Fibroblast of the aortic adventitia (primary cell): ENCODE data around the gene EEFSEC. TPM values are rescaled to one million over a fixed set of nuclear protein-coding genes. Genes with fewer than 3 reads are reported as not detected.

Source experiments
- DNase-seq: peaks from one replicate; pipeline ENCODE4 v3.0.0-alpha.2; 2010; ENCODE audit warnings: low read depth
- H3K4me3 ChIP-seq: 2 replicates; pipeline ENCODE4 v1.5.1; 2011; ENCODE audit warnings: low read depth, mild to moderate bottlenecking, control low read depth, low read length, moderate library complexity
- CTCF ChIP-seq: IDR thresholded peaks from 2 replicates; pipeline ENCODE4 v1.5.1; 2011; ENCODE audit warnings: mild to moderate bottlenecking, low read length, control low read depth, inconsistent platforms; ENCODE audit not compliant: insufficient read depth
- total RNA-seq: library from RNA; depleted of rRNA; stranded (reverse); fragments of >200 nt; gene quantifications from 2 replicates; pipeline ENCODE4 v1.2.3, GENCODE V29; 2012; ENCODE audit warnings: low replicate concordance

The EEFSEC gene
- total RNA-seq, 1 donor, result 8.1 TPM

GRCh38 chr3:128419311-128419710 is 266.0 kb downstream of the EEFSEC start:
- TF ChIP-seq CTCF, result no peak
- no peak for DNase-seq
- H3K4me3 ChIP-seq, result no peak overlapping the region

- DNase-seq, result no peak
- no peak overlapping the region for H3K4me3 ChIP-seq
- TF ChIP-seq CTCF, result no peak
These were observed 267.0 kb downstream of the EEFSEC start for GRCh38 chr3:128420289-128420688.

- no peak for DNase-seq
- no peak for TF ChIP-seq CTCF
- H3K4me3 ChIP-seq, result no peak overlapping the region
These were observed 267.6 kb downstream of the EEFSEC start for GRCh38 chr3:128420720-128421438.

GRCh38 chr3:128421439-128421836 is 268.2 kb downstream of the EEFSEC start:
- no peak for DNase-seq
- H3K4me3 ChIP-seq, result no peak overlapping the region
- TF ChIP-seq CTCF, result no peak

- no peak for TF ChIP-seq CTCF
- DNase-seq, result no peak
- H3K4me3 ChIP-seq, result no peak overlapping the region
These were observed 268.7 kb downstream of the EEFSEC start for GRCh38 chr3:128421966-128422365.

GRCh38 chr3:128422762-128423524 is 269.7 kb downstream of the EEFSEC start:
- no peak for DNase-seq
- H3K4me3 ChIP-seq, result no peak overlapping the region
- no peak for TF ChIP-seq CTCF
